CD4-positive, alpha-beta T cell treated with Interleukin-12 subunit alpha and Interleukin-12 subunit beta, for 1 hour (primary cell): ENCODE data around the gene PACSIN2.

Source experiments
- DNase-seq: peaks from one replicate; pipeline ENCODE4 v3.0.0-alpha.2; 2020

The PACSIN2 gene

DNA sequence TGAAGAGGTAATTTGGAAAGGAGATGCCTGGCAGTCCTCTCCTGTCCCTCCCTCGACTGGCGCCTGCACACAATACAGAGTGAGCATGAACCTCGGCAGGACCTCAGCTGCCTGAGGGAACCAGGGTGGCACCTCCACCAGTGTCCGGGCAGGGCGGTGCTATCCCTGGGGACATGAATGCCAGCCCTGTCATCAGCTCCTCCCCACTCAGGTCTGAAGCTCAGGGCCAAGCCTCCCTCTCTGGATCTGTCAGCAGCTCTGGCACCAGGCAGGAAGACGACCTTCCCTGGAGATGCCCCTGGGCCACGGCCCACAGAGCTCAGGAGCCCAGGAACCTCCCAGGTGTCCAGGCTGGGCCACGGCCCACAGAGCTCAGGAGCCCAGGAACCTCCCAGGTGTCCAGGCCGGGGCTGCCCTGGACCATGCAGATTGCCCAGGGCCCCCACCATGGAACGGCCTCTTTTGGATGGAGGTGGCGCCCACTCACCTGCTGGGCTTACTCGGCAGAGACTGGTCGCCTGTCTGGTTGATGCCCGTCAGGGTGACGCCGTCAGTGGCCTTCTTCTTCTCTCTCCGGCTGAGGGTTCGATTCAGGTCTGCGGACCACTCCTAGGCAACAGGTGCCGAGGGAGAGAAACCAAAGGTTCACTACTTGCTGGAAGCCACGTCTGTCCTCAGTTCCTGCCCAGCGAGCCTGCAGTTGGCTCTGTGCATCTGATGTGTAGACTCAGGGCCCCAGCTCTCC is 136.2 kb downstream of the PACSIN2 start:
- DNase-seq: no peak

DNA sequence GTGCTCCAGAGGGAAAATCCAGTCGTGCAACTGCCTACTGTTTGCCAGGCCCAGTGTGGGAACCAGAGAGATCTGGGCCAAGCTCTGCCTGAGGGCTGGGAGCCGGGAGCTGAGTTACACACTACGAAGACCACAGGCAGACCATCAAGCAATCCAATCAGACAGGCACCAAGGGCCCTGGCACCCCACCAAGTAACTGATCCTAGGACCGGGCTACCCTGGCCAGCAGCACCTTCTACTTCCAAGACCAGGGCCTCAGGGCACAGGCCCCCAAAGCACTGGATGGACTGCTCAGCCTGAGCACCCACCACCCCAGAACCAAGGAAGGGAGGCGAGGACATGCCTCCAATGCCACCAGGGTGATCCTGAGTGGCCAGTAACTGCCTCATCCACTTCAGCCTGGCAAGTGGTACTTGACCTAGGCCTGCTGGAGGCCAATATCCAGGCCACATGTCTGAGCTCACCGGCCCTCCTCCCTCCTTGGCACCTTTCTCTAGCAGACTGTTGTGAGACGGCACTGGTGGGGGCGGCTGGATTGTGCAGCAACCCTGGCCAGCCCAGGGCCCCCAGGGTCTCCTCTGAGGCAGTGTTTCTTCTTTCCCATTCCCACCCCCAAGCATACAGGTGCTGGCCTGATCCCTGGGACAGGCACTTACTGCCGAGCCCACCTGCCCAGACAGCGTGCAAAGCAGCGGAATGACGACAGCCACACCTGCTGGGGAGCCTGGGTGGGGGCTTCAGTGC is 137.2 kb downstream of the PACSIN2 start:
- DNase-seq: no peak

- DNase-seq: no peak
These were observed 137.8 kb downstream of the PACSIN2 start for GRCh38 chr22:42877158-42877557.

- no peak for DNase-seq
These were observed 138.9 kb downstream of the PACSIN2 start for GRCh38 chr22:42876041-42876440.

GRCh38 chr22:42874010-42874409 is 140.9 kb downstream of the PACSIN2 start:
- DNase-seq: no peak

GRCh38 chr22:42873356-42873755 is 141.6 kb downstream of the PACSIN2 start:
- no peak for DNase-seq

DNA sequence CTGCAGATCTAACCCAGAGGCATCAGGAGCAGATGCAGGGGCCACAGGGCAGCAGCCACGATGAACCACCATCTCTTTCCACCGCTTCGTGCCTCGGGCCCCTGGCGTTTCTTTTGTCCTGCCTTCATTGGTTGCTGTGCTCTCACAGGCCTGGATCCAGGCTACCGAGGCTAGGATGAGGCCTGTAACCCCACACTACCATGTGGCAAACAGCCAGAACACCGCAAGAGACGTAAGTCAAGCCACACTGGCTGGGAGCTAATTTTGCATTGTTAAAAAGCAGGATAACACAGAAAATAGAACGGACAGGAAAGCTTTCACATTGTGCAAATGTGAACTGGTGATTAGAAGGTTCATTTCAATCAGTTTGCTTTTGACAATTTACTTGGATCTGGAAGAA is 142.1 kb downstream of the PACSIN2 start:
- no peak for DNase-seq

GRCh38 chr22:42871146-42872050 is 143.6 kb downstream of the PACSIN2 start:
- no peak for DNase-seq

DNA sequence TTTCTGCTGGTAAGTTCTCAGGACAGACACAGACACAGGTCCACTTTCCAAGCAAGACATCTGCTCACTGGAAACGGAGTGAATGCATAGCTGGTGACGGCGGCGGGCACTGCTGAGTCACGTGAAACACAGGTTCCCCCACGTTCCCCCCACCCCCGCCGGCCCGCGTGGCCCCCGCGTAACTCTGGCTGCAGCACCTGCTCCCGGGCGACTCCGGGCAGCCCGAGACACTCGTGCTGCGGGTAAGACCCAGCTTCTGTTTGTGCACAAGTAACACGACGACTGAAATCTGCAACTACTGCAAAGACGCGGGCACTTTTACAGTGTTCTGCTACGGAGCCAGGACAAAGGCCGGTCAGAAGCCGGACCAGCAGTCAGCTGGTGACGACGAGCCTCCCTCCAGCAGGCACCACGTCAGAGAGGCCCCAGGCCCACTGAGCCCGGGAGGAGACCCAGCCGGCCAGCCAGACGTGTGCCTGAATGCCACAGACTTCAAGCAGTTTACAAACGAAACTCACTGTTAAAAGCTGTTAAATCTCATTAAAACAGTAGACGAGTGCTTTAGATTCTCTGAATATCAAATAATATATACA is 145.0 kb downstream of the PACSIN2 start:
- no peak for DNase-seq

- DNase-seq: no peak
These were observed 145.5 kb downstream of the PACSIN2 start for GRCh38 chr22:42869463-42869862.

GRCh38 chr22:42868751-42869251 is 146.1 kb downstream of the PACSIN2 start:
- DNase-seq: no peak

GRCh38 chr22:42866100-42866499 is 148.8 kb downstream of the PACSIN2 start:
- DNase-seq: no peak

DNA sequence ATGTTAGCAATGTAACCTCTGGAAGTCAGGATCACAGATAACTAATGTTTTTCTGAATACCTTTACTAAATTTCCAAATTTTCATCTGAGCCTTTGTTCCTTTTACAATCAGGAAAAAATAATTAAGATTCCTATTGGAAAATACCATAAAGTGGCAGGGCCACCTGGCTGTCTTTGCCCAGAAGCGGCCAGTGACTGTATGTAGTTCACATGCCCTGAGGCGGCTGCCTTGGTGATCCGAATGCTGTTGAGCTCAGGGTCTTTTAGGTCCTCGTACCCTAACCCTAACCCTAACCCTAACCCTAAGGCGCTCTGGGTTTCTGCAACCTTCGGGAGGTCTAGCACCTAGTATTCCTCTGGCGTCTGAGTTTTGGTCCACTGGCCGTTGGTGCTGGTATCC is 149.4 kb downstream of the PACSIN2 start:
- DNase-seq: no peak

GRCh38 chr22:42863349-42863961 is 151.5 kb downstream of the PACSIN2 start:
- no peak for DNase-seq

DNA sequence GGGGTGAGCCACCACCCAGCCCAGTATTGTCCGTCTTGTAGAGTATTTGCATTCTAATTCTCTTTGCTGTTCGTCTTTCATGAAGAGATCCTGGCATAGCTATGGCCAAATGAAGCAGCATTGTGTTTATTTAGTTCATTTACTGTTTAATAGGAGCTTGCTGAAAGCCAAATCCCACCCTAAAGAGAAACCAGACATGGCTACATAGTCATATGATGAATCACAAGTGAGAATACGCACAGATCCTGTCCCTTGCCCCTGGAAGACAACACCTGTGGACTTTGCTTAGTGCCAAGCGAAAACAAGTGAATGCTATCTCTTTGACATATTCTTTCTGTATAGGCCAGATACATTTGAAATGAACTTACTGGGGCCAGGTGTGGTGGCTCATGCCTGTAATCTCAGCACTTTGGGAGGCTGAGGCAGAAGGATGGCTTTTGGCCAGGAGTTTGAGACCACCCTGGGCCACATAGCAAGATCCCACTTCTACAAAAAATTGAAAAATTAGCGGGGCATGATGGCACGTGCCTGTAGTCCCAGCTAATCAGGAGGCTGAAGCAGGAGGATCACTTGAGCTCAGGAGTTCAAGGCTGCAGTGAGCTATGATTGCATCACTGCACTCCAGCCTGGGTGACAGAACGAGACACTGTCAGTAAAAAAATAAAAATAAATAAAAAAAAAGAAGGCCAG is 152.8 kb downstream of the PACSIN2 start:
- DNase-seq: no peak

GRCh38 chr22:42860968-42861367 is 154.0 kb downstream of the PACSIN2 start:
- no peak for DNase-seq

DNA sequence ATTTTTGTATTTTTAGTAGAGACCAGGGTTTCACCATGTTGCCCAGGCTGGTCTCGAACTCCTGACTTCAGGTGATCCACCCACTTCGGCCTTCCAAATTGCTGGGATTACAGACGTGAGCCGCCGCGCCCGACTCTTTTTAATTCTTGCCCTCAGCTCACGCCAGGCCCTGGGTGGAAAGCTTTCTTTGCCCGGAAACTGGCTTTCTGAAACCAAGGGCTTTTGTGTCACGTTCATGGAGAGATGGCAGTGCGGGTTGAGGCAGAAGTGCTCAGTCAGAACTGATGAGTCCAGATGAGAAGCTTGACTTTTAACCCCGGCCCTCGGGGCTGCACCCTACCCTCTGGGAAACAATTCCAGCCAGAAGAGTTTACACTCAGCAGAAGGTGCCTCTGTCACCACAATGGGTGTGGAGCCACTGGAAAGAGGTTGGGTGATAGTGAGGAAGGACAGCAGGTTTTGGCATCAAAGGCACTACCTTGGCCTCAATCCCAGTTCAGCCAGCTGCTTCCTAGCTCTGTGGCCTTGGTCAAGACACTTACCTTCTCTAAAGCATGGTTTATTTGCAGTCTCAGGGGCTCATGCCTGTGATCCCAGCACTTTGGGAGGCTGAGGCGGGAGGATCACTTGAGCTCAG is 157.0 kb downstream of the PACSIN2 start:
- peak; percentile 5 for DNase-seq

- DNase-seq: peak; percentile 96
These were observed 157.9 kb downstream of the PACSIN2 start, which contains the start of gene ARFGAP3 for GRCh38 chr22:42856865-42857704. Gene ARFGAP3, minus strand, starts transcription at chr22:42857273. Its CDS starts 91 bp downstream, at chr22:42857182.

DNA sequence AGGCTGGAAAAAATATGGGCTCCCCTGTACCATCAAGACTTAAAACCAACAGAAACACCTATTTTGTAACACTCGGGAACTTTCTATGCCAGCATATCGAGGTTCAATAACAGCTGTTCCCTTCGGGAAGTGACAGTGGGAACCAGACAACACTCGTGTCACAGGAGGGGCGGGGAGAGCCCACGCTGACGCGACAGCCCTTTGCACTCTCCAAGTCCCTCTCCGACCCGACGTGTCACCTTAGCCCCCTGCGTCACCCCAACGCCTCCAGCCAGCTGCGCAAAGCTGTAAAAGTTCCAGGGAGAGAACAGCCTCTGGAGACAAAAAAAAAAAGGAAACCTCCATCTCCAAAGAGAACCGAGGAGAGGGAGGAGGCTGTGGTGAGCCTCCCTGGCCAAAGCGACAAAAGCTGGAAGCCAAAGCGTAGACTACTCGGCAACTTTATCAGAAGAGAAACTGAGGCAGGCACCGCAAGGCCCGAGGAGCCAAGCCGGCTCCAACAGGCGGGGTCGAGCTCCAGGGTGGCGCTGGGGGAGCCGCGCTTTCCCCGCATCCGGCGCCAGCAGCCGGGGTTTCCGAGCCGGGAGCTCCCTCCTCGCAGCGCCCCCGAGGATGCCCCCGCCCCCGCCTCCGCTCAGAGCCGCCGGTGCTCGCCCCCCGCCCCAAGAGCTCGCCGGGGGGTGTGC is 158.6 kb downstream of the PACSIN2 start:
- peak; percentile 65 for DNase-seq
